GM15510 (cell line): ENCODE results near the gene USP6NL.

Source experiments
- POLR2A ChIP-seq: IDR thresholded peaks from 3 replicates; pipeline ENCODE4 v1.6.1; 2011; ENCODE audit warnings: borderline replicate concordance; ENCODE audit not compliant: insufficient read length; ENCODE audit errors: extremely low read depth

USP6NL gene

DNA sequence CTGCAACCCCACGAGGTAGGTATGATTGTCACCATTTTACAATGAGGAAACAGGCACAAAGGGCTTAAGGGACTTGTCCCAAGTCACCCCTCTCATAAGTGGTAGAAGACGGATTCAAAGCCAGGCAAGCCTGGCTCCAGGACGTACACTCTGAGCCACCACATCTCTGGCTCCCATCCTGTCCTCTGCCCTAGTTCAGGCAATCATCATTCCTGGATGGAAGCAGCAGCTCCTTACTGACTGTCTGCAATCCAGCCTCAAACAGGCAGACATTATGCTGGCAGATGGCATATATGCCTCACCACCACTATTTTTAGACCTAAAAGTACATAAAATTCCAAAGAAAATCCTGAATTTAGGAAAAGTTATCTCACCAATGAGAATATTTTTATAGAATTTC lies 100.7 kb downstream of the USP6NL start:
- TF ChIP-seq POLR2A, result no peak

DNA sequence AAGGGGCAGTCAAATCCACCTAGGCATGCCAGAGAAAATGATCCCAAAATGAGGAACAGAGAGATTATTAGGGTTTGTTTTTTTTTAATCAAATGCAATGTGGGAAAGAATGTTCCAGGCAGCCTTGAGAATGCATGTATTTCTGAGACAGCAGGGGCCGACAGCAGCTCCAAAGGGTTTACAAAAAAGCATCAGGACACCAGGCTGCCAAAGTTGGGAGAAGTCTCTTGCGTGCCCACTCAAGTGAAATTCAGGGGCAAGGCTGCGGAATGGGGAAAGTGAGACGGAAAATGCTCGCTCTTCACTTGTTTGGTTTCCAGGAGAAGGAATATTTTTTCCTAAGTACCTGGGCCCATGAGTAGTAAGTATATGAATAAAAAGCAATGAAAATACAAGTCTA lies 101.2 kb downstream of the USP6NL start:
- no peak for TF ChIP-seq POLR2A

- TF ChIP-seq POLR2A, result no peak
Observed at GRCh38 chr10:11509036-11509435, 102.4 kb downstream of the USP6NL start.

DNA sequence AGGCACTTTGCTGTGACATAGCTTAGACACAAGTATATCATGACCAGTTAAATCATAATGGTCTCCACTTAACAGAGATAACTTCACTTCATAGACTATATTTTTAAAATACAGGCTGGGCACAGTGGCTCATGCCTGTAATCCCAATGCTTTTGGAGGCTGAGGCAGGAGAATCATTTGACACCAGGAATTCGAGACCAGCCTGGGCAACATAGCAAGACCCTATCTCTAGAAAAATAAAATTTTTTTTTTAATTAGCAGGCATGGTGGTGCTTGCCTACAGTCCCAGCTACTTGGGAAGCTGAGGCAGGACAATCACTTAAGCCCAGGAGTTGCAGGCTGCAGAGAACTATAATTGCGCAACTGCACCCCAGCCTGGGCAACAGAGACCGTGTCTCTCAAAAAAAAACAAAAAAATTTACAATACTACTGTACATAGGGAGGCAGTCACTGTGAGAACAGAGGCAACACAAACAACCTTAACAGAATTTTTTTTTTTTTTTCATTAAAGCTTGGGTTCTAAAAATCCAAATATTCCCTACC lies 105.1 kb downstream of the USP6NL start:
- no peak for TF ChIP-seq POLR2A

- TF ChIP-seq POLR2A, result no peak
Observed at GRCh38 chr10:11505639-11506038, 105.8 kb downstream of the USP6NL start.

DNA sequence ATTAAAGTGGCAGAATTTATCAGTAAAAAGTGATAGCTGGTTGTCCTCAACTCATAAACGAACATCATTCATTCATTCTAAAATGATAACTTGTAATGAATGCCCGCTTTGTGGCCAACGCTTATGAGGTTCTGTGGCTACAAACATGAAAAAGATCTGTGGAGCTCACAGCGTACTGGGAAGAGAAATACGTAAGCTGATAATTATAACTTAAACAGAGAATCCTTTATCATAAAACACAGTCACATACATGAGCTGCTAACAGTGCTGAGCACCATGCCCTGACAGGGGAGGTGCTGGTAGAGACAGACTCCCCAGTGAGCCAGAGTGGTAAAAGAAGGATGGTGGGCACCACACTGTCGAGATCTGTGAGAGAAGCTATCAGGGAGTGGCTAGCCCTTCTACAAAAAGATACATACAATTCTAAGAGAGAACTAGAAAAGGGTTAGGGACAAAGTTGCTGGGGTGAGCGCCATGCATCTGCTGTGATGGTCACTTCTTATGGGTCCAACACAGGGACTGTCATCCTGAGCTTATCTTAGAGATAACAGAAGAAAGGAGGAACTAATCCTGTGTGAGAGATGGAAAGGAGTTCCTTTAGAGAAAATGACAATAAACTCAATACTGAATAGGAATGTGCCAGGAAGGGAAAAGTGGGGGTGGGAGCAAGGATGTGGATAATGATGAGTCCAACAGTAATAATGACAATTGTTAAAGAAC lies 106.7 kb downstream of the USP6NL start:
- no peak for TF ChIP-seq POLR2A

DNA sequence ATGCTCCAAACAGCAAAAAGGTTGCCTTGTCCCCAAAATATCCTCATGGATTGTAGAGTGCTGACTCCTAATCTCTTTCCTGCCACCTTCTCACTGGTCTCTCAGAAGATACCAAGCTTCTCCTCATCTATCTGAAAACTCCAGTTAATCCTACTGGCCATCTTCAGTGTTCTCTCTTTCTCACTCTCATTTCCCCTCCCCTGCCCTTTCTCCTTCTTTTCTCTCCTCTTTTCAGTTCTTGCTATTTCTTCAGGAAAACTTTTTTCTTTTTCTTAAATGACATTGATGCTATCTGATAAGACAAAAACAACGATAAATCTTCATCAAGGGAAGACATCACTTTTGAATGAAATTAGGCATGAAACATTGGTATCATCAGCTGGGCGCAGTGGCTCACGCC lies 109.8 kb downstream of the USP6NL start:
- no peak for TF ChIP-seq POLR2A

DNA sequence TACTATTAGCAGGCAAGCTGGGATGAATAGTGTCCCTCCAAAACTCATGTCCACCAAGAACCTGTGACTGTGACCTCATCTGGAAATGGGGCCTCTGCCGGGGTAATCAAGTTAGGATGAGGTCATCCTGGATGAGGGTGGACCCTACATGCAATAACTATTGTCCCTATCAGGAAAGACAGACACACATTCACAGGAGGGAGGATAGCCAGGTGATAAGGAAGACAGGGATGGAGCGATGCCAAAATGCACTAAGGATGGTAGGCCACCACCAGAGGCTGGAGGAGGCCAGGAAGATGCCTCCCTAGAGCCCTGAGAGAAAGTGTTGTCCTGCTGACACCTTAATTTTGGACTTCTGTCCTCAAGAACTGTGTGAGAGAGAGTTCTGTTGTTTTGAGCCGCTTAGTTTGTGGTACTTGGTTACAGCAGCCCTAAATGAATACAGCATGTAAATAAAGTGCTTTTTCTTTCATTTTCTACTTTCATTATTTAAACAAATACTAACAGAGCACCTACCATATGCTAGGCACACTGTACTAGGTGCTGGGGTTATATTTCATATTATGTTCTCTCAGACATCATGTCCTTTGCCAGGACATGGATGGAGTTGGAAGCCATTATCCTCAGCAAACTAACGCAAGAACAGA lies 111.9 kb downstream of the USP6NL start:
- TF ChIP-seq POLR2A, result no peak

GRCh38 chr10:11498399-11498798 lies 113.1 kb downstream of the USP6NL start:
- no peak for TF ChIP-seq POLR2A

DNA sequence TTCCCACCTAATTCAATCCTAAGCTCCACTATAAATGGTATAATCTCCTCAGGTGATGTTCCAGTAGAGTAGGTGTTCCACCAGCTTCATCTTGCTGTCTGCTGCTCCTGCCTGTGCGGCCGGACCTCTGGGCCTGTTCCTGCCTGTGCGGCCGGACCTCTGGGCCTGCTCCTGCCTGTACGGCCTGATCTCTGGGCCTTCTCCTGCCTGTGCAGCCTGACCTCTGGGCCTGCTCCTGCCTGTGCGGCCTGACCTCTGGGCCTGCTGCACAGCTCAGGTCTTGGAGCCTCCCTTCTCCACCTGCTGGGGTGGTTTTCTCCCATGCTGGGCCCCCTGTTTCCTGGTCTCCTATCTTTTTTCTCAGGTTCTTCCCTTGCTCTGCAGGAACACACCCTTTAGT lies 117.8 kb downstream of the USP6NL start:
- no peak for TF ChIP-seq POLR2A

GRCh38 chr10:11491087-11491486 lies 120.4 kb downstream of the USP6NL start:
- no peak for TF ChIP-seq POLR2A

DNA sequence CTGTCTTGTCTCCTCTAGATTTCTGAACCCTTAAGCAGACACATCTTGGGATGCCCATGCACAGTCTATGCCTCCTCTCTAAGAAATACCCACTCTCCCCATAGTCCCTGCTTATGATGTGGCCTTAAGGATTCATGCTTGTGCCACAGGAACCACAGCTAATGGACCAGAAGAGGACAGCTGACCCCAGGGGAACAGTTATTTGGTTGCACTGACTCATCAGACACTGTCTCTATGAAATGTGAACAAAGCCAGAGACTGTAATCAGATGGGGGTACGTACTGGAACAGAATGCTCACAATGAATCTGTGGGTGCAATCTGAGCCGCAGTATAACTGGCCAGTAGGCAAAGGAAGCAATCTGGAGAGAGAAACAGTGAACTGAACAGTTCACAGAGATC lies 121.9 kb downstream of the USP6NL start:
- TF ChIP-seq POLR2A, result no peak

GRCh38 chr10:11488126-11488525 lies 123.3 kb downstream of the USP6NL start:
- no peak for TF ChIP-seq POLR2A

GRCh38 chr10:11483201-11484148 lies 128.0 kb downstream of the USP6NL start:
- TF ChIP-seq POLR2A, result no peak

GRCh38 chr10:11482306-11482705 lies 129.1 kb downstream of the USP6NL start:
- TF ChIP-seq POLR2A, result no peak
